Esophagus (tissue), 2 donors: ENCODE data around the gene CAMTA2. TPM values are rescaled to one million over a fixed set of nuclear protein-coding genes. Genes with fewer than 3 reads are reported as not detected.
"Not testable (repeated sequence)": the region's sequence is repeated elsewhere in the genome, so short reads cannot be mapped to it uniquely, and the experiment has no call there.

Source experiments
- H3K27ac ChIP-seq, 2 donors: one replicate each; pipeline ENCODE4 v1.5.1; 2013; ENCODE audit warnings: low read depth in 2 of 2, mild to moderate bottlenecking in 2 of 2, inconsistent platforms in 1 of 2, low read length in 1 of 2, moderate library complexity in 1 of 2
- H3K27me3 ChIP-seq, 2 donors: one replicate each; pipeline ENCODE4 v1.6.1; 2013; ENCODE audit warnings: low read length in 2 of 2, control low read depth in 1 of 2, mild to moderate bottlenecking in 1 of 2; ENCODE audit not compliant: insufficient read depth in 2 of 2, control insufficient read depth in 1 of 2
- H3K36me3 ChIP-seq, 2 donors: one replicate each; pipeline ENCODE4 v1.6.1; 2013; ENCODE audit warnings: low read length in 1 of 2; ENCODE audit not compliant: control insufficient read depth in 2 of 2, insufficient read depth in 2 of 2
- H3K4me1 ChIP-seq, 2 donors: one replicate each; pipeline ENCODE4 v1.6.1; 2013; ENCODE audit warnings: low read length in 1 of 2; ENCODE audit not compliant: control insufficient read depth in 2 of 2, insufficient read depth in 2 of 2
- H3K4me3 ChIP-seq, 2 donors: one replicate each; pipeline ENCODE4 v1.5.1; 2013; ENCODE audit warnings: low read length in 2 of 2, mild to moderate bottlenecking in 2 of 2, low read depth in 1 of 2, moderate library complexity in 1 of 2
- H3K9me3 ChIP-seq, 2 donors: one replicate each; pipeline ENCODE4 v1.6.1; 2013; ENCODE audit warnings: mild to moderate bottlenecking in 2 of 2, low read depth in 1 of 2, low read length in 1 of 2, moderate library complexity in 1 of 2; ENCODE audit not compliant: control insufficient read depth in 2 of 2, insufficient read depth in 1 of 2
- WGBS, 2 donors: extraction: QIAGEN DNeasy Blood & Tissue Kit; methylation state at CpG; one replicate each; pipeline ENCODE4 v1.1.7; 2013; 5-methylcytosine and 5-hydroxymethylcytosine counted together
- polyA plus RNA-seq, 2 donors: library from polyadenylated mRNA; stranded (reverse); fragments of 200-250 nt; gene quantifications; one replicate each; pipeline ENCODE4 v1.2.3, GENCODE V29; 2013
- donor health status: healthy with polysubstance abuse.
- donor health status: Bipolar disorder and iron deficiency.

The CAMTA2 gene, protein sequence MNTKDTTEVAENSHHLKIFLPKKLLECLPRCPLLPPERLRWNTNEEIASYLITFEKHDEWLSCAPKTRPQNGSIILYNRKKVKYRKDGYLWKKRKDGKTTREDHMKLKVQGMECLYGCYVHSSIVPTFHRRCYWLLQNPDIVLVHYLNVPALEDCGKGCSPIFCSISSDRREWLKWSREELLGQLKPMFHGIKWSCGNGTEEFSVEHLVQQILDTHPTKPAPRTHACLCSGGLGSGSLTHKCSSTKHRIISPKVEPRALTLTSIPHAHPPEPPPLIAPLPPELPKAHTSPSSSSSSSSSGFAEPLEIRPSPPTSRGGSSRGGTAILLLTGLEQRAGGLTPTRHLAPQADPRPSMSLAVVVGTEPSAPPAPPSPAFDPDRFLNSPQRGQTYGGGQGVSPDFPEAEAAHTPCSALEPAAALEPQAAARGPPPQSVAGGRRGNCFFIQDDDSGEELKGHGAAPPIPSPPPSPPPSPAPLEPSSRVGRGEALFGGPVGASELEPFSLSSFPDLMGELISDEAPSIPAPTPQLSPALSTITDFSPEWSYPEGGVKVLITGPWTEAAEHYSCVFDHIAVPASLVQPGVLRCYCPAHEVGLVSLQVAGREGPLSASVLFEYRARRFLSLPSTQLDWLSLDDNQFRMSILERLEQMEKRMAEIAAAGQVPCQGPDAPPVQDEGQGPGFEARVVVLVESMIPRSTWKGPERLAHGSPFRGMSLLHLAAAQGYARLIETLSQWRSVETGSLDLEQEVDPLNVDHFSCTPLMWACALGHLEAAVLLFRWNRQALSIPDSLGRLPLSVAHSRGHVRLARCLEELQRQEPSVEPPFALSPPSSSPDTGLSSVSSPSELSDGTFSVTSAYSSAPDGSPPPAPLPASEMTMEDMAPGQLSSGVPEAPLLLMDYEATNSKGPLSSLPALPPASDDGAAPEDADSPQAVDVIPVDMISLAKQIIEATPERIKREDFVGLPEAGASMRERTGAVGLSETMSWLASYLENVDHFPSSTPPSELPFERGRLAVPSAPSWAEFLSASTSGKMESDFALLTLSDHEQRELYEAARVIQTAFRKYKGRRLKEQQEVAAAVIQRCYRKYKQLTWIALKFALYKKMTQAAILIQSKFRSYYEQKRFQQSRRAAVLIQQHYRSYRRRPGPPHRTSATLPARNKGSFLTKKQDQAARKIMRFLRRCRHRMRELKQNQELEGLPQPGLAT
- polyA plus RNA-seq = 10 to 100 TPM; 26.3 to 50.8 TPM

- H3K4me1 ChIP-seq = peaks cover 0 to 6% of the 10 kb centered on the region in 2 donors
- peaks cover 0 to 5% of the 10 kb centered on the region in 2 donors for H3K36me3 ChIP-seq
- H3K27me3 ChIP-seq = no peaks in the 10 kb centered on the region
- peak within 1 kb of the TSS; percentile 88 for H3K27ac ChIP-seq
- H3K4me3 ChIP-seq = peak within 1 kb of the TSS; percentile 75 to 94
- WGBS, 2 donors = 0 to 1% methylated on average over 58 to 78 of the region's 78 CpGs
- no peaks in the 10 kb centered on the region for H3K9me3 ChIP-seq
Observed at GRCh38 chr17:4986951-4987766, at the start of gene CAMTA2. TSS of gene CAMTA2 (minus strand) at chr17:4987675. CDS start at chr17:4986222, 1,453 bp downstream.

GRCh38 chr17:5035315-5035714, 47.8 kb upstream of the CAMTA2 start, which contains the start of gene SLC52A1:
TSS of gene SLC52A1 (minus strand) at chr17:5035426. CDS start at chr17:5034606, 820 bp downstream.
- Histone ChIP-seq H3K36me3 (peaks cover 0 to 3% of the 10 kb centered on the region in 2 donors), H3K27ac (no peak within 1 kb of the TSS), H3K4me3 (peak within 1 kb of the TSS; percentile 26 to 44), H3K4me1 (peaks cover 0 to 2% of the 10 kb centered on the region in 2 donors), H3K27me3 (no peaks in the 10 kb centered on the region), H3K9me3 (no peaks in the 10 kb centered on the region)
- 3 to 7% methylated on average over 23 to 24 of the region's 24 CpGs for WGBS, 2 donors

DNA sequence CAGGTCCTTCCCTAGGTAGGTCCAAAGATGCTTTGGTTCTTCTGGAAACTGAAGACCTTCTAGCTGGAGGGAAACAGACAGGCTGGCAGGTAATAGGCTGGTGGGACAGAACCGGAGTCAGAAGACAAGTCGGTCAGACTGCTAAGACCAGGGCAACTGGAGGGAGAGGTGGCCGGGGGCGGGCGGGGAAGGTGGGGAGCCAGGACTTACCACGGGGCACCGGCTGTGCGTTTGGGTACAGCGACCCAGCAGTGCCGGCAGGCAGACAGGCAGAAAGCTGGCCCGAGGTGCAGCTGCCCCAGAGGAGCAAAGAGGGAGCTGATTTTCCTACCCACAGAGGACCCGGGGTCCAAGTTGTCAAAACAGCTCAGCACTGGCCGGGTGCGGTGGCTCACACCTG, 47.2 kb upstream of the CAMTA2 start:
- peaks cover 0 to 3% of the 10 kb centered on the region in 2 donors for H3K36me3 ChIP-seq
- H3K27ac ChIP-seq = no peak overlapping the region
- no peaks in the 10 kb centered on the region for H3K9me3 ChIP-seq
- H3K4me3 ChIP-seq = no peak overlapping the region
- WGBS, 2 donors = 77 to 78% methylated on average over 11 to 14 of the region's 14 CpGs
- peaks cover 0 to 2% of the 10 kb centered on the region in 2 donors for H3K4me1 ChIP-seq
- H3K27me3 ChIP-seq = no peaks in the 10 kb centered on the region

- Histone ChIP-seq H3K4me3 (no peak overlapping the region), H3K4me1 (peaks cover 0 to 2% of the 10 kb centered on the region in 2 donors), H3K27ac (no peak overlapping the region), H3K27me3 (no peaks in the 10 kb centered on the region), H3K9me3 (no peaks in the 10 kb centered on the region), H3K36me3 (peaks cover 0 to 3% of the 10 kb centered on the region in 2 donors)
- 75 to 88% methylated on average over 5 of the region's 5 CpGs for WGBS, 2 donors
Observed at GRCh38 chr17:5034063-5034462, 46.6 kb upstream of the CAMTA2 start.

DNA sequence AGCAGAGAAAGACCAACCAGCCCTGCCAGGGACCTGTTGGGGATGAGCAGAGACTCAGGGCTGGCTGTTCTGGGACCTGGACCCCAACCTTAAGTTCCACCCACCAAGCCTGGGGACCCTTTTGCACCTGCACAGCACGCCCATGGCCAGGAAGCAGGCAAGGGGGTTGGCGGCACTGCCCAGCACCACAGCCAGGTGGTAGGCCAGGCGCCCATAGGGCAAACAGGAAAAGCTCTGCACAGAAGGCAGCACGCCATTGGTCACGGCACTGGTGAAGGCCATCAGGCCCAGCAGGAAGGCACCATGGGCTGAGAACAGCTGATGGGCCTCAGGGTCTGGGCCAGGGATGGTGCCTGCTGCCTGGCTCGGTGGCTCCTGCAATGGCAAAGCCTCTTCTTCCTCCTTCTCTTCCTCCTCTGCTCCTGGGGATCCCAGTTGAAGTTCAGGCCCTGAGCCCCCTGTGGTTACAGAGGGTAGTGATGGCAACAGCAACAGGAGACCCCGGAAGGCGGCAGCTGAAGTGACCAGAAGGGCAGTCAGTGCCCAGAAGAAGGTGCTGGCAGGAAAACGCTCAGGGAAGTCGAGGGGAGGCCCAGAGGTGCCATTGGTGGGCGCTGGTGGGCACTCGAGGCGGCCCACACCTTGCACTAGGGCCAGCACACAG, 46.0 kb upstream of the CAMTA2 start:
- Histone ChIP-seq H3K4me1 (peaks cover 0 to 2% of the 10 kb centered on the region in 2 donors), H3K27ac (no peak overlapping the region), H3K36me3 (peaks cover 0 to 3% of the 10 kb centered on the region in 2 donors), H3K9me3 (no peaks in the 10 kb centered on the region), H3K4me3 (no peak overlapping the region), H3K27me3 (no peaks in the 10 kb centered on the region)
- WGBS, 2 donors = 84 to 92% methylated on average over 13 of the region's 13 CpGs

DNA sequence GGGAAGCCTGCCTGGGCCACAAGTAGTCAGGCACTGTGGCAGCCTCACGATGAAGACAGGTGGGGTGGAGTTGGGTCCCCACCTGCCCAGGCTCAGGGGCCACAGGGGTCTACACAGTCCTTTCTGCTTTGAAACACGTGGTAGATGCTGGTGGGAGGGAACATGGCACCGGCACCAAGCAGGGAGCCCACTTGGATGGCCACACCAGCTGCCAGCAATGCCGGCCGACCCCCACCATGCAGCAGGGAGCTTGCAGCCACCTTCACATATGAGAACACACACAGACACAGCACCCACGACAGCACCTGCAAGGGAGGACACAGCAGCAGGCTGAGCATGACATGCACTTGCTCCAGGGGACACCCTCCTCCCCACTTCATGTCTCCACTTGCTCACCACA, 45.4 kb upstream of the CAMTA2 start:
- H3K4me3 ChIP-seq = no peak overlapping the region
- H3K27ac ChIP-seq = no peak overlapping the region

DNA sequence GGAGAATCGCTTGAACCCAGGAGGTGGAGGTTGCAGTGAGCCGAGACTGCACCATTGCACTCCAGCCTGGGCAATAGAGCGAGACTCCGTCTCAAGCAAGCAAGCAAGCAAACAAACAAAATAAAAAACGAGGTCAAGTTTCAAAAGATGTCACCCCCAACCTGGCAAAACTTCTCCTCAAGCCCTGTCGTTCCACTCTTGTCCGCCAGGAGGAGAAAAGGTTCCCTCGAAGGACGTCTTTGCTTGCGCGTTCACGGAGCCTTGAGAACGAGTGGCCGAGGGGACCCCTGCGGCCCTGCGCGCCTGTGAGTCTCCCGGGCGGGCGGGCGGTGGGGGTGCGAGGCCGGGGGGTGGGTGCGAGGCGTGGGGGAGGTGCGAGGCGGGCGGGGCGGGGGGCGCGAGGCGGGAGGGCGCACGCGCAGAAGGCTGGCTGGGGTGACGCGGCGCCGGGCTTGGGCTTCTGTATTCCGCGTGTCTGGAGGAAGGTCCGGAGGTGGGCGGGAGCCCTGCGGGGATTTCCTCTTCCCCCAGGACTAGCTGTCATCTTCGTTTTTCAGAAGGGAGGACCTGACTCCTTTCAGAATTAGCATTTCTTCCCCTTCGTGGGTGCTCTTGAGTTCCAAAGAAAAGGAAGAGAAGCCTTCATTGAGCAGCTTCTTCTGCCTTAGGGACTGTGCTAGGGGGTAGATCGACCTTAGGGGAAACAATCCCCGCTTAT, 44.0 kb upstream of the CAMTA2 start:
- Histone ChIP-seq H3K4me3 (peak overlapping the region; percentile 27 to 64), H3K27ac (no peak overlapping the region), H3K36me3 (peaks cover 0 to 3% of the 10 kb centered on the region in 2 donors), H3K4me1 (peaks cover 0 to 2% of the 10 kb centered on the region in 2 donors), H3K9me3 (no peaks in the 10 kb centered on the region), H3K27me3 (no peaks in the 10 kb centered on the region)
- 3 to 4% methylated on average over 32 to 48 of the region's 48 CpGs for WGBS, 2 donors

More for the DNA sequence above, 45.4 kb upstream of the CAMTA2 start:
- Histone ChIP-seq H3K36me3 (peaks cover 0 to 3% of the 10 kb centered on the region in 2 donors), H3K4me1 (peaks cover 0 to 2% of the 10 kb centered on the region in 2 donors), H3K27me3 (no peaks in the 10 kb centered on the region), H3K9me3 (no peaks in the 10 kb centered on the region)
- WGBS, 2 donors = 85 to 92% methylated on average over 6 of the region's 6 CpGs

DNA sequence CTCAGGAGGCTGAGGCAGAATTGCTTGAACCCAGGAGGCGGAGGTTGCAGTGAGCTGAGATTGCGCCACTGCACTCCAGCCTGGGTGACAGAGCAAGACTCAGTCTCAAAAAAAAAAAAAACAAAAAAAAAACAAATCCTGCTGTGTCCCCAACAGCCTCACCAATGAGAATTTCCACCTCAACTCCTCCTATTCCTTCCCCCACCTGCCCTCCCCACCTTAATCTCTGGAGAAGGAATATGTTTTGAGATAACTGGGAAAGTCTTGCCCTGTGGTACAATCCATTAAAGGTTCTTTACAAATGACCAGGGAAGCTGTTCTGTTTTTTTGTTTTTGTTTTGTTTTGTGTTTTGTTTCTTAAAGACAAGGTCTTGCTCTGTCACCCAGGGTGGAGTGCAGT, 42.7 kb upstream of the CAMTA2 start:
- not testable (repeated sequence) for H3K9me3 ChIP-seq, H3K27ac ChIP-seq, H3K27me3 ChIP-seq, H3K4me3 ChIP-seq, H3K4me1 ChIP-seq, H3K36me3 ChIP-seq
- WGBS, 2 donors = 91 to 93% methylated on average over 2 of the region's 2 CpGs
